ENCODE measurements around the gene TRANK1. TPM values are rescaled to one million over a fixed set of nuclear protein-coding genes. Genes with fewer than 3 reads are reported as not detected.
A peak's percentile ranks its signal among the peaks of the same experiment; 100 is the strongest.
"Not testable (repeated sequence)": the region's sequence is repeated elsewhere in the genome, so short reads cannot be mapped to it uniquely, and the experiment has no call there.

Gene TRANK1
- polyA plus RNA-seq, 3 donors from 2014 or later = 19.4 to 52.7 (median 24.6) TPM

GRCh38 chr3:36905545-36905944 is 39.3 kb downstream of the TRANK1 start:
- no peak for DNase-seq
- peak overlapping the region; percentile 86 to 97 (median 91) for H3K27ac Mint-ChIP-seq
- H3K36me3 Mint-ChIP-seq = peaks cover 8 to 25% (median 18%) of the 10 kb centered on the region in 3 donors
- peaks cover 74 to 85% of the 10 kb centered on the region in 2 donors for H3K4me1 Mint-ChIP-seq
- H3K27me3 Mint-ChIP-seq (ENCODE audit: low read depth in 3 of 3) = peaks cover 0 to 5% (median 0%) of the 10 kb centered on the region in 3 donors
- peak overlapping the region; percentile 79 to 95 (median 83) for H3K4me3 Mint-ChIP-seq
- H3K9me3 Mint-ChIP-seq = no peaks in the 10 kb centered on the region

GRCh38 chr3:36904641-36905040 is 40.2 kb downstream of the TRANK1 start:
- Mint-ChIP-seq H3K4me3 (peak overlapping the region in 4 of 5 donors; percentile 42 to 69 (median 50)), H3K27me3 (ENCODE audit: low read depth in 3 of 3) (peaks cover 0 to 5% (median 0%) of the 10 kb centered on the region in 3 donors), H3K9me3 (no peaks in the 10 kb centered on the region), H3K4me1 (peaks cover 74 to 94% of the 10 kb centered on the region in 2 donors), H3K27ac (peak overlapping the region in 5 of 6 donors; percentile 58 to 91 (median 74)), H3K36me3 (peaks cover 16 to 27% (median 22%) of the 10 kb centered on the region in 3 donors)
- DNase-seq = no peak

DNA sequence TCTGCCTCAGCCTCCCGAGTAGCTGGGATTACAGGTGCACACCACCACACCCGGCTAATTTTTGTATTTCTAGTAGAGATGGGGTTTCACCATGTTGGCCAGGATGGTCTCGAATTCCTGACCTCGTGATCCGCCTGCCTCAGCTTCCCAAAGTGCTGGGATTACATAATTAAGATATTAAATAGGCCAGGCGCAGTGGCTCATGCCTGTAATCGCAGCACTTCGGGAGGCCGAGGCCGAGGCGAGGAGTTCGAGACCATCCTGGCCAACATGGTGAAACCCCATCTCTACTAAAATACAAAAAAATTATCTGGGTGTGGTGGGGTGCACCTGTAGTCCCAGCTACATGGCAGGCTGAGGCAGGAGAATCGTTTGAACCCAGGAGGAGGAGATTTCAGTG is 40.8 kb downstream of the TRANK1 start:
- not testable (repeated sequence) for H3K4me3 Mint-ChIP-seq; H3K9me3 Mint-ChIP-seq; DNase-seq; H3K27me3 Mint-ChIP-seq (ENCODE audit: low read depth in 3 of 3)
- peak overlapping the region in 2 of 6 donors; percentile 76 to 82 for H3K27ac Mint-ChIP-seq
- H3K4me1 Mint-ChIP-seq = peaks cover 68 to 94% of the 10 kb centered on the region in 2 donors
- H3K36me3 Mint-ChIP-seq = peaks cover 16 to 29% (median 22%) of the 10 kb centered on the region in 3 donors

DNA sequence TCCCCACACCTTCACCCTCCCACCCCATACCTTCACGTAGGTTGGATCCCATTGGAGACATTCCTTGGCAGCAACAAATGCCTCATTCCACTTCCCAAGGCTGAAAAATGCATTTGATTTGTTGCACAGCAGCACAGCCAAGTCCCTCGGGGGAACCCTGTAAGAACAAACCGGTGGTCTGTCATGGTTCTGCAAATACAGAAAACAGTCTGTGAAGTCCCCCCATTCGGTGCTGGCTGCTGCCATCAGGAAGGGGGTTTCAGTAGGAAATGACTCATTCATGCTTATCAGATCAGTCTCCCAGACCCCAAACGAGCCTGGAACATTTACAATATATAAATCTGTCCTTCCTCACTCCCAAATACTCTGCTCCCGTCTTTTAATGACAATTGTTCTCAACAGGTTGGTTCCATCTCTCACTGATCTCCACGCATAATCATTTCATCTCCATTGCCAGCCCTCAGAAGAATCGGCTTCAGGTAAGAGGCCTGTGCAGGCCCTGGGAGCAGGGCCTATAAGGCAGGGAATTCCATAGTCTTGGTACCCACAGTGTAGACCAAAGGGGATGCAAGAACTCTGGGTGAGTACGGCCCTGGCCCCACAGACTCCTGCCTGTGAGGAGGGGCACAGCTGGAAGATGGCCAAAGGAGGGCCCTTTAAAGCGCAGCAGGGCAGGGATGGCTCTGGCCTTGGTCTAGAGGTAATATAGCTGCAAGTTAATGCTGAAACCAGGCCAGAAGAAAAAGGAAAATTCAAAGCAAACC is 41.6 kb downstream of the TRANK1 start:
- peak overlapping the region; percentile 66 to 88 (median 79) for H3K27ac Mint-ChIP-seq
- H3K36me3 Mint-ChIP-seq = peaks cover 16 to 34% (median 22%) of the 10 kb centered on the region in 3 donors
- H3K4me3 Mint-ChIP-seq = peak overlapping the region; percentile 7 to 41 (median 25)
- no peak for DNase-seq
- H3K4me1 Mint-ChIP-seq = peaks cover 61 to 89% of the 10 kb centered on the region in 2 donors
- no peaks in the 10 kb centered on the region for H3K9me3 Mint-ChIP-seq
- peaks cover 0 to 2% (median 0%) of the 10 kb centered on the region in 3 donors for H3K27me3 Mint-ChIP-seq (ENCODE audit: low read depth in 3 of 3)

DNA sequence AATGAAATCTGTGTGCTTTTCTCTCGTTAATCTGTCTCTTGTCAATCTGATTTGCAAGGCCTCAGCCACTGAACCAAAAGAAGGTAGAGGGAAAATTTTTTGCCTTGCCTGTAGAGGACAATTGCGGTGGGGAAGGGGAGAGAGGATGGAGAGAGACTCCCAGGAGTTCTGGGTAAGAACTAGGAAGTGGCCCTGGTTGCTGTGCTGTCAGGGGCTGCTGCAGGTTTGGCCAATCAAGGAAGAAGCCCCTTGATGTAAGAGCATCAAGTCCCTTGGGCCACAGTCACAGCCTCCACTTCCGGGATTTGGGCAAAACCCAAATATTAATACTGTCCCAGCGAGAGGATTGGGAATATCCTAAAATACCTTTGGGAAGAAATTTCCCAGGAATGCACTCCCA is 43.3 kb downstream of the TRANK1 start:
- H3K36me3 Mint-ChIP-seq = peaks cover 22 to 45% (median 27%) of the 10 kb centered on the region in 3 donors
- no peak overlapping the region for H3K4me3 Mint-ChIP-seq
- H3K4me1 Mint-ChIP-seq = peaks cover 53 to 83% of the 10 kb centered on the region in 2 donors
- H3K27me3 Mint-ChIP-seq (ENCODE audit: low read depth in 3 of 3) = no peaks in the 10 kb centered on the region
- no peaks in the 10 kb centered on the region for H3K9me3 Mint-ChIP-seq
- no peak for DNase-seq
- peak overlapping the region; percentile 34 to 88 (median 60) for H3K27ac Mint-ChIP-seq

DNA sequence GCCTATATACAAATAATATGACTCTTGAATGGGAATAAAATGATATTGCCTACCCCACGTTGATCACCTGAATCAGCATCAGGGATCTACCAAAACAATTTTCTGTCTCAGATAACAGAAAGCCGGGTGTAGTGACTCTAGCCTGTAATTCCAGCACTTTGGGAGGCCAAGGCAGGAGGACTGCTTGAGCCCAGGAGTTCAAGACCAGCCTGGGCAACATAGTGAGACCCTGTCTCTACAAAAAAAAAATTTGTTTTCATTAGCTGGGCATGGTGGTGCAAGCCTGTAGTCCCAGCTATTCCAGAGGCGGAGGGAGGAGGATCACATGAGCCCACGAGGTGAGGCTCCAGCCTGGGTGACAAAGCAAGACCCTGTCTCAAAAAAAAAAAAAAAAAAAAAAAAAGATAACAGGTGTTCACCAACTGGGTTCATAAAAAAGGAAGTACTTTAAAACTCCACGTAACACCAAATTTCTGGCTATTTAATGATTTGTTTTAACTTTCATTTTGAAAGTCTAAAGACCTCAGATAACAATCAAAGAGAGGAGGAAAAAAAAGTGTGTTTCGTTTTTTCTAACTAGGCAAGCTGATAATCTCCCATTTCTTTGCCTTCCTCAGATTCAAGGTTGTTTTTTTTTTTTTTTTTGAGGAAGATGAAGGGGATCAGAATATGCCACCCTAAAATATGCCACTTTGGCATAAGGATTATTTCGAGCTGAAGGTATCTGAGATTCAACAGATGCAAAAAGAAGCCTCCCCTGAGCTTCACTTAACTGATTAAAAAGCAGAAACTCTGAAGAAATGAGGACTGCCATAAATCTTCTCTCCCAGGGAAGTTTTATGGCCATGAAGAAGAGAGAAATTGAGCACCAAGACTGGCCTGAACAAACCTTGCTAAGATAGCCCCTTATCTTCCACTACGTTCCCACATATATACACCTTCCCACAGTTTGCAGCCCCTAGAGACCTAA is 44.1 kb downstream of the TRANK1 start:
- no peaks in the 10 kb centered on the region for H3K27me3 Mint-ChIP-seq (ENCODE audit: low read depth in 3 of 3)
- peak overlapping the region in 1 of 5 donors; percentile 16 for H3K4me3 Mint-ChIP-seq
- no peaks in the 10 kb centered on the region for H3K9me3 Mint-ChIP-seq
- DNase-seq = no peak
- H3K4me1 Mint-ChIP-seq = peaks cover 53 to 83% of the 10 kb centered on the region in 2 donors
- H3K27ac Mint-ChIP-seq = peak overlapping the region; percentile 46 to 88 (median 66)
- peaks cover 27 to 46% (median 27%) of the 10 kb centered on the region in 3 donors for H3K36me3 Mint-ChIP-seq

DNA sequence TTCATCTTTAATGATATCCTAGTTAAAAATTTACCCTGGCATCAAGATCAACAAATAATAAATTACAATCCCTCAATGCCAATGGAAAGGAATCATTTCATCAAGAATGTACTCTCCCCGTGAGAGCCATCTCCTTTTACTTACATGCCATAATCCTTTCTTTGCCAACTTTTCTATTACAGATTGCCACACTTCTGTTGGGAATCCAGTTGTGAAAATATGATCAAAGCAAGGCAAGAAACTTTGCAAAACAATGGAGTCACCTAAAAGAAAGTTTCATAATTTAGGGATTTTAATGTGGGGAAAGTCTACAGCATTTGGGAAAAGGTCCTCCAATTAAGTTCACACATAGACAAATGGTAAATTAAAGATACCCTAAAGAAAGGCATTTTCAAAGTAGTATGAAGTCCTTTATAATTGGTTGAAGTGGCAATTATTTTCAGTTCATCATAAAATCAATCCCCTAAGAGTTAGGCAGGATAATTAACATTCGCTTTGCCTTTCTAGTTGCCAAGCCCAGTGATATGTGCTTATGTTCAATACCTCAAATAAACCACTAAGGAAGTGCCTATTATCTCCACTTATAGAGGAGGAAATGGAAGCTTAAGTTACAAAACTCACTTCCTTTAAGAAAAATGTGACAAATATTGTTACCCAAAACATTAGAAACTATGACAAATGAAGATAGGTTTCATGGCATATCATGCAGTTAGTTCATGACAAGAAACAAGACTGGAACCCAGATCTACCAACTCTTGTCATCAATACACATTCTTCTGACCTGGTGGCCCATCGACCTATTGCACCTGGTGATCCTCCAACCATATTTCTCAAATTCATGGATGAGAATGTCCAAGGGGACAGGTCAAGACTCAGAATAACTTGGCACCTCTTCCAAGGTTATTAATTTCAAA is 49.1 kb downstream of the TRANK1 start:
- Mint-ChIP-seq H3K4me1 (peaks cover 45 to 82% of the 10 kb centered on the region in 2 donors), H3K36me3 (peaks cover 20 to 64% (median 31%) of the 10 kb centered on the region in 3 donors), H3K27me3 (ENCODE audit: low read depth in 3 of 3) (no peaks in the 10 kb centered on the region), H3K4me3 (peak overlapping the region in 4 of 5 donors; percentile 8 to 53 (median 26)), H3K27ac (peak overlapping the region; percentile 75 to 89 (median 86)), H3K9me3 (no peaks in the 10 kb centered on the region)
- no peak for DNase-seq

DNA sequence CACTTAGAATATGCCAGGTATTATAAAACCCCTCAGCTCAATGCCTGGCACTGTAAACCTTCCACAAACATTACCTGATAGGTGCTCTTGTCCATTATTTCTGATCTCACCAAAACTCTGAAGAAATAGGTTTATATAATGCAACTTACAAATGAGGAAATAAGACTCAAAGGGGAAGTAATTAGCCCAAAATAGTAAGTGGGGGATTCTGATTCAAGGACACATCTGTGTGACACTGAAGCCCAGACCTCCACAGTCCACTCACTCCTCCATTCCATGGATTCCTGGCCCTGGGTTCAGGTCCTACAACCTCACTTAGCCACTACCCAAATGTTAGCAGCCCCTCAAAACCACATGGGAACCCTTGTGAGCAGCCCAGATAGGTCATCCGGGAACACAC is 49.9 kb downstream of the TRANK1 start:
- Mint-ChIP-seq H3K4me3 (peak overlapping the region in 1 of 5 donors; percentile 9), H3K27ac (peak overlapping the region; percentile 75 to 89 (median 86)), H3K9me3 (no peaks in the 10 kb centered on the region), H3K27me3 (ENCODE audit: low read depth in 3 of 3) (no peaks in the 10 kb centered on the region), H3K36me3 (peaks cover 19 to 73% (median 26%) of the 10 kb centered on the region in 3 donors), H3K4me1 (peaks cover 44 to 78% of the 10 kb centered on the region in 2 donors)
- no peak for DNase-seq

DNA sequence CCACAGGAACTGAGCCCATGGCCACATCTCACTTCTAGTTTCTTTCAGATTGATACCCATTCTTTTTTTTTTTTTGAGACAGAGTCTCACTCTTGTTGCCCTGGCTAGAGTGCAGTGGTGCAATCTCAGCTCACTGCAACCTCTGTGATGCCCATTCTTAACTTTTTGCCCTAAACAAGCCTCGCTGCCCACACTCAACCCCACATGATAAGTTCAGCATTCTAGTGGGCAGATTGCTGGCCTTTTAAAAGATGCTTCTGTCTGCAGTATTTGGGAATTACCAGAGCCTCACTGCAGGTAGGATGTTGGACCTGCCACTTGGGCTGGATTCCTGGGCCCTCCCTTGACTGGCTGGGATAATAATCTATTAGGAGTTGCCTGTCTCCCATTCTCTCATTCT is 51.0 kb downstream of the TRANK1 start:
- Mint-ChIP-seq H3K4me3 (peak overlapping the region in 1 of 5 donors; percentile 16), H3K36me3 (peaks cover 25 to 79% (median 28%) of the 10 kb centered on the region in 3 donors)

DNA sequence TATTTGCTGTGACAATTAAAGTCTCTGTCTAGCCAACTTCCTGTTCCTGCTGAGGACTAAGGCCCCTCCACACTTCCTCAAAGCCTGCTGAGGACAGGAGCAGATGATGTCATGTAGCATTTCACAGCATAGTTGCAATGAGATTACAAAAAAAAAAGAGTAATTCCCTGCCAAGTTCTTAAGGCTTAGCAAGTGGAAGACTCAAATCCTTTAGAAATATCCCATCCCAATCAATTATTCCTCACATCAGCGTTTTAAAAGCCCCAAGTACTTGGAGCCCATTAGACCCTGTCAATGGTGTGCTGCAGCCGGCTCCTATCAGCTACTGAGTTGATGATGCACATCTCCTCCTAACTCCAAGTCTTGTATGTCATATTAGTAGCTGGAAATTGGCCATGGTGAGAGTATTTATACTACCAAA is 51.7 kb downstream of the TRANK1 start:
- Mint-ChIP-seq H3K36me3 (peaks cover 25 to 76% (median 28%) of the 10 kb centered on the region in 3 donors), H3K27ac (peak overlapping the region; percentile 63 to 91 (median 86)), H3K27me3 (ENCODE audit: low read depth in 3 of 3) (no peaks in the 10 kb centered on the region), H3K4me1 (peaks cover 44 to 67% of the 10 kb centered on the region in 2 donors), H3K4me3 (peak overlapping the region in 2 of 5 donors; percentile 5 to 13), H3K9me3 (no peaks in the 10 kb centered on the region)
- DNase-seq = peak; percentile 42 to 48 (median 47)

More for the DNA sequence above, 51.0 kb downstream of the TRANK1 start:
- DNase-seq = no peak
- Mint-ChIP-seq H3K27me3 (ENCODE audit: low read depth in 3 of 3) (no peaks in the 10 kb centered on the region), H3K9me3 (no peaks in the 10 kb centered on the region), H3K27ac (peak overlapping the region; percentile 63 to 91 (median 86)), H3K4me1 (peaks cover 44 to 67% of the 10 kb centered on the region in 2 donors)

GRCh38 chr3:36892457-36893136 is 52.3 kb downstream of the TRANK1 start:
- Mint-ChIP-seq H3K27me3 (ENCODE audit: low read depth in 3 of 3) (no peaks in the 10 kb centered on the region), H3K4me1 (peaks cover 44 to 65% of the 10 kb centered on the region in 2 donors), H3K36me3 (peaks cover 24 to 72% (median 32%) of the 10 kb centered on the region in 3 donors), H3K27ac (peak overlapping the region; percentile 82 to 91 (median 88)), H3K4me3 (peak overlapping the region in 1 of 5 donors; percentile 5), H3K9me3 (no peaks in the 10 kb centered on the region)
- no peak for DNase-seq

- Mint-ChIP-seq H3K27me3 (ENCODE audit: low read depth in 3 of 3) (no peaks in the 10 kb centered on the region), H3K9me3 (no peaks in the 10 kb centered on the region), H3K4me3 (no peak overlapping the region), H3K27ac (peak overlapping the region; percentile 71 to 90 (median 88)), H3K4me1 (peaks cover 42 to 60% of the 10 kb centered on the region in 2 donors), H3K36me3 (peaks cover 19 to 76% (median 34%) of the 10 kb centered on the region in 3 donors)
- no peak for DNase-seq
Measured at GRCh38 chr3:36891701-36892160, 53.1 kb downstream of the TRANK1 start.

Measured in immature natural killer cell (primary cell).